ENCODE data around the gene CDH4.

- TF ChIP-seq CTCF (optimal IDR thresholded peaks at IDR 0.05 in 1 of 3, IDR thresholded peaks at IDR 0.05 in 1 of 3, conservative IDR thresholded peaks at IDR 0.05 in 1 of 3; ENCODE audit: extremely low read depth in 1 of 3, insufficient read depth in 2 of 3, low read length in 3 of 3), result no peak
- no peak for TF ChIP-seq EZH2 (IDR thresholded peaks at IDR 0.05; ENCODE audit: low read length)
Observed at GRCh38 chr20:61626412-61626811, 374.4 kb downstream of the CDH4 start.

Data from keratinocyte (primary cell).